ENCODE results near the gene RALGPS2. TPM values are rescaled to one million over a fixed set of nuclear protein-coding genes. Genes with fewer than 3 reads are reported as not detected.

RALGPS2 gene
- polyA plus RNA-seq, 1 experiment, result 67.2 TPM

GRCh38 chr1:178955391-178955954 lies 230.4 kb downstream of the RALGPS2 start:
- Histone ChIP-seq H3K27me3 (ENCODE audit: control insufficient read depth, insufficient read depth, low read length) (peaks cover 3% of the 10 kb centered on the region), H3K4me3 (ENCODE audit: low read depth, low read length) (no peak overlapping the region), H3K9me3 (ENCODE audit: control insufficient read depth, insufficient read depth, low read length) (no peaks in the 10 kb centered on the region; the same call in 1 of the 2 replicates), H3K27ac (ENCODE audit: low read depth, low read length) (no peak overlapping the region)
- DNase-seq (ENCODE audit: low read depth, low spot score), result no peak
- ChIA-PET CTCF (interaction anchor here (0.6 to 1.3 kb wide), 2 partner anchors 47 to 415 kb away, joined by 3 to 4 read pairs; no protein-coding TSS in a partner anchor), POLR2A (no interaction called here)
- no peak for TF ChIP-seq CTCF (IDR thresholded peaks at IDR 0.05; ENCODE audit: low read depth, low read length)

- CTCF ChIA-PET, result no interaction called here
Observed at GRCh38 chr1:178958491-178958890, 233.4 kb downstream of the RALGPS2 start.

GRCh38 chr1:178959543-178960460 lies 234.8 kb downstream of the RALGPS2 start:
- ChIA-PET POLR2A (no interaction called here), CTCF (interaction anchor here (1.0 kb wide), 1 partner anchor 427 kb away, joined by 4 read pairs; no protein-coding TSS in a partner anchor)
- DNase-seq (ENCODE audit: low read depth, low spot score), result no peak
- H3K27ac ChIP-seq (ENCODE audit: low read depth, low read length), result no peak overlapping the region
- no peaks in the 10 kb centered on the region for H3K27me3 ChIP-seq (ENCODE audit: control insufficient read depth, insufficient read depth, low read length)
- H3K9me3 ChIP-seq (ENCODE audit: control insufficient read depth, insufficient read depth, low read length), result no peaks in the 10 kb centered on the region
- H3K4me3 ChIP-seq (ENCODE audit: low read depth, low read length), result no peak overlapping the region
- no peak for TF ChIP-seq CTCF (IDR thresholded peaks at IDR 0.05; ENCODE audit: low read depth, low read length)

More at GRCh38 chr1:178958491-178958890, 233.4 kb downstream of the RALGPS2 start:
- Histone ChIP-seq H3K9me3 (ENCODE audit: control insufficient read depth, insufficient read depth, low read length) (no peaks in the 10 kb centered on the region; the same call in 1 of the 2 replicates), H3K4me3 (ENCODE audit: low read depth, low read length) (no peak overlapping the region), H3K27me3 (ENCODE audit: control insufficient read depth, insufficient read depth, low read length) (no peaks in the 10 kb centered on the region), H3K27ac (ENCODE audit: low read depth, low read length) (no peak overlapping the region)
- POLR2A ChIA-PET, result no interaction called here
- DNase-seq (ENCODE audit: low read depth, low spot score), result no peak
- TF ChIP-seq CTCF (IDR thresholded peaks at IDR 0.05; ENCODE audit: low read depth, low read length), result no peak

- ChIA-PET POLR2A (interaction anchor here (0.6 kb wide), 1 partner anchor 22 kb away, joined by 3 read pairs; no protein-coding TSS in a partner anchor), CTCF (interaction anchor here (1.0 kb wide), 1 partner anchor 427 kb away, joined by 4 read pairs; no protein-coding TSS in a partner anchor)
- no peak for TF ChIP-seq CTCF (IDR thresholded peaks at IDR 0.05; ENCODE audit: low read depth, low read length)
- no peak overlapping the region for H3K27ac ChIP-seq (ENCODE audit: low read depth, low read length)
- H3K27me3 ChIP-seq (ENCODE audit: control insufficient read depth, insufficient read depth, low read length), result no peaks in the 10 kb centered on the region
- DNase-seq (ENCODE audit: low read depth, low spot score), result no peak
- no peak overlapping the region for H3K4me3 ChIP-seq (ENCODE audit: low read depth, low read length)
- no peaks in the 10 kb centered on the region for H3K9me3 ChIP-seq (ENCODE audit: control insufficient read depth, insufficient read depth, low read length)
Observed at GRCh38 chr1:178960482-178961240, 235.6 kb downstream of the RALGPS2 start.

All from AG04450 (cell line).